SU-DHL-6 (cell line): ENCODE data around the gene HCN3.

Experiments
- H2AFZ ChIP-seq: fragments of 200-600 bp; sonication (generic); 2 replicates; pipeline ENCODE4 v1.6.1; 2014; ENCODE audit warnings: low read depth, mild to moderate bottlenecking, moderate library complexity, mixed read lengths, antibody characterized with exemption, low read length; ENCODE audit not compliant: severe bottlenecking
- H3F3A ChIP-seq: fragments of 200-600 bp; shearing (Covaris generic); 2 replicates; pipeline ENCODE4 v1.6.0; 2016; ENCODE audit warnings: antibody characterized with exemption, mild to moderate bottlenecking; ENCODE audit not compliant: insufficient read depth
- H3K27ac ChIP-seq: fragments of 200-600 bp; sonication (generic); 2 replicates; pipeline ENCODE4 v1.5.1; 2016; ENCODE audit warnings: low read depth, mild to moderate bottlenecking, low read length, moderate library complexity, mixed read lengths
- H3K27me3 ChIP-seq: fragments of 200-600 bp; sonication (generic), shearing (Covaris generic); 2 replicates; pipeline ENCODE4 v1.6.0; 2014; ENCODE audit warnings: mild to moderate bottlenecking, low read length
- H3K36me3 ChIP-seq: fragments of 200-600 bp; sonication (generic); 2 replicates; pipeline ENCODE4 v1.6.1; 2014; ENCODE audit warnings: mild to moderate bottlenecking, low read length, mixed read lengths
- H3K4me2 ChIP-seq: fragments of 300-600, 200-600 bp; shearing (Covaris generic), sonication (generic); 2 replicates; pipeline ENCODE4 v1.6.0; 2014; ENCODE audit warnings: low read length, low read depth, mild to moderate bottlenecking; ENCODE audit not compliant: poor library complexity, severe bottlenecking
- H3K4me3 ChIP-seq: fragments of 200-600 bp; sonication (generic); 2 replicates; pipeline ENCODE4 v1.5.1; 2014; ENCODE audit warnings: antibody characterized with exemption, low read length, mild to moderate bottlenecking, mixed read lengths; ENCODE audit not compliant: insufficient read depth, poor library complexity, severe bottlenecking
- H3K79me2 ChIP-seq: fragments of 200-600 bp; sonication (generic); 2 replicates; pipeline ENCODE4 v1.6.1; 2014; ENCODE audit warnings: mild to moderate bottlenecking, low read length, moderate library complexity; ENCODE audit not compliant: insufficient read depth
- H3K9ac ChIP-seq: fragments of 200-600 bp; sonication (generic); 2 replicates; pipeline ENCODE4 v1.7.0; 2014; ENCODE audit warnings: mild to moderate bottlenecking, low read length
- H3K9me2 ChIP-seq: fragments of 200-600 bp; sonication (generic); replicated peaks from 2 replicates; pipeline ENCODE4 v1.6.1; 2014; ENCODE audit warnings: low read length; ENCODE audit not compliant: insufficient read depth
- H3K9me3 ChIP-seq: fragments of 200-600 bp; sonication (generic); 2 replicates; pipeline ENCODE4 v1.6.1; 2014; ENCODE audit warnings: low read length, mixed read lengths; ENCODE audit not compliant: insufficient read depth
- H4K20me1 ChIP-seq: fragments of 200-600 bp; sonication (generic); 2 replicates; pipeline ENCODE4 v1.6.1; 2014; ENCODE audit warnings: low read depth, mild to moderate bottlenecking, antibody characterized with exemption, low read length, moderate library complexity, mixed read lengths
- CTCF ChIP-seq: fragments of 200-600 bp; sonication (generic); IDR thresholded peaks from one replicate; pipeline ENCODE4 v1.5.1; 2017; ENCODE audit warnings: antibody characterized with exemption, mild to moderate bottlenecking, low read length, moderate library complexity; ENCODE audit not compliant: insufficient read depth, poor library complexity, severe bottlenecking
- EZH2phosphoT487 ChIP-seq: fragments of 200-600 bp; sonication (generic), shearing (Covaris generic); conservative IDR thresholded peaks from 2 replicates; pipeline ENCODE4 v1.6.1; 2018; ENCODE audit warnings: mild to moderate bottlenecking, antibody characterized with exemption, low read length, moderate library complexity, mixed read lengths

The HCN3 gene

GRCh38 chr1:155324717-155325602 is 47.7 kb downstream of the HCN3 start:
- Histone ChIP-seq H3K36me3 (no peaks in the 10 kb centered on the region), H3K9me3 (no peaks in the 10 kb centered on the region), H3K27me3 (no peaks in the 10 kb centered on the region), H3K4me2 (peak overlapping the region; percentile 91), H2AFZ (peak overlapping the region; percentile 88), H3F3A (peaks cover 25% of the 10 kb centered on the region), H3K79me2 (no peaks in the 10 kb centered on the region), H3K4me3 (peak overlapping the region; percentile 70), H3K27ac (peak overlapping the region; percentile 67), H3K9me2 (no peaks in the 10 kb centered on the region), H4K20me1 (no peaks in the 10 kb centered on the region), H3K9ac (peak overlapping the region; percentile 79)
- peak; percentile 24 for TF ChIP-seq CTCF
- TF ChIP-seq EZH2phosphoT487 = no peak

GRCh38 chr1:155325603-155325893 is 48.3 kb downstream of the HCN3 start:
- no peaks in the 10 kb centered on the region for H3K27me3 ChIP-seq
- H3K27ac ChIP-seq = 0 out of 2 replicates have a peak overlapping the region, but pooled peaks have one; percentile 67
- H4K20me1 ChIP-seq = no peaks in the 10 kb centered on the region
- no peaks in the 10 kb centered on the region for H3K79me2 ChIP-seq
- H3F3A ChIP-seq = peaks cover 19% of the 10 kb centered on the region
- H3K4me2 ChIP-seq = peak overlapping the region; percentile 91
- no peaks in the 10 kb centered on the region for H3K9me2 ChIP-seq
- TF ChIP-seq EZH2phosphoT487 = no peak
- TF ChIP-seq CTCF = no peak
- no peaks in the 10 kb centered on the region for H3K36me3 ChIP-seq
- no peaks in the 10 kb centered on the region for H3K9me3 ChIP-seq
- H2AFZ ChIP-seq = no peak overlapping the region
- no peak overlapping the region for H3K4me3 ChIP-seq
- peak overlapping the region; percentile 79 for H3K9ac ChIP-seq

GRCh38 chr1:155326020-155326526 is 48.8 kb downstream of the HCN3 start:
- no peaks in the 10 kb centered on the region for H3K9me3 ChIP-seq
- H3K9me2 ChIP-seq = no peaks in the 10 kb centered on the region
- no peaks in the 10 kb centered on the region for H3K27me3 ChIP-seq
- no peak for TF ChIP-seq CTCF
- no peak for TF ChIP-seq EZH2phosphoT487
- no peaks in the 10 kb centered on the region for H3K36me3 ChIP-seq
- no peaks in the 10 kb centered on the region for H3K79me2 ChIP-seq
- H3K4me2 ChIP-seq = peak overlapping the region; percentile 91
- H3K27ac ChIP-seq = 0 out of 2 replicates have a peak overlapping the region, but pooled peaks have one; percentile 67
- H3F3A ChIP-seq = peaks cover 18% of the 10 kb centered on the region
- H3K4me3 ChIP-seq = no peak overlapping the region
- H4K20me1 ChIP-seq = no peaks in the 10 kb centered on the region
- H3K9ac ChIP-seq = no peak overlapping the region
- no peak overlapping the region for H2AFZ ChIP-seq
